GM12873 (cell line): ENCODE data around the gene ZNF296.
A peak's percentile ranks its signal among the peaks of the same experiment; 100 is the strongest.

ENCODE experiments used
- CTCF ChIP-seq: IDR thresholded peaks from 2 replicates; pipeline ENCODE4 v1.5.1; 2012; ENCODE audit warnings: low read depth, mild to moderate bottlenecking, moderate library complexity, low read length, control low read depth; ENCODE audit not compliant: insufficient read depth; ENCODE audit errors: missing control alignments

ZNF296 gene

GRCh38 chr19:45059258-45059965, 16.9 kb downstream of the ZNF296 start:
- peak; percentile 95 for TF ChIP-seq CTCF

GRCh38 chr19:45058622-45059159, 17.6 kb downstream of the ZNF296 start:
- no peak for TF ChIP-seq CTCF

GRCh38 chr19:45057444-45057843, 18.8 kb downstream of the ZNF296 start:
- TF ChIP-seq CTCF, result no peak

- no peak for TF ChIP-seq CTCF
Observed at GRCh38 chr19:45056831-45057230, 19.4 kb downstream of the ZNF296 start.

GRCh38 chr19:45051929-45052579, 24.2 kb downstream of the ZNF296 start:
- TF ChIP-seq CTCF, result no peak

- TF ChIP-seq CTCF, result no peak
Observed at GRCh38 chr19:45050036-45050435, 26.2 kb downstream of the ZNF296 start.

GRCh38 chr19:45049073-45049736, 27.1 kb downstream of the ZNF296 start:
- no peak for TF ChIP-seq CTCF
